Epidermal melanocyte (primary cell): ENCODE measurements around the gene SENP2.
"Not testable (repeated sequence)": the region's sequence is repeated elsewhere in the genome, so short reads cannot be mapped to it uniquely, and the experiment has no call there.

Source experiments
- DNase-seq: peaks from one replicate; pipeline ENCODE4 v3.0.0; 2011; ENCODE audit warnings: low spot score; ENCODE audit not compliant: insufficient read length

The SENP2 gene

DNA sequence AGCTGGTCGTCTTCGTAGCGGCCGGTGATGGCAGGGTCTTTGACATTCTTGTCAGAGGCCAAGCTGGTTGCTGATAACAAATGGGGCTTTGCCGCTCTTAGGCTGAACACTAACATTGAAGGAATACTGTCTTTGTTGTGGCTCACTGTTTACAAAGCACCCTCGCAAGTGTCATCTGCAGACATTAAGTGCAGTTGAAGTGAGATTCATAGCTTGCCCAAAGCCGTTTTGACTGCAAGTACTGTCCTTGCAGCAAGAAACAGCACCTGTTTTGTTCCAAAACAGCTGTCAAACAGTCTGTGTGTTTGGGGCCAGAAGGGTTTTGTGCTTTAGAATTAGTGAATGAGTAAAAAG, 568 bp downstream of the SENP2 start:
- no peak for DNase-seq

DNA sequence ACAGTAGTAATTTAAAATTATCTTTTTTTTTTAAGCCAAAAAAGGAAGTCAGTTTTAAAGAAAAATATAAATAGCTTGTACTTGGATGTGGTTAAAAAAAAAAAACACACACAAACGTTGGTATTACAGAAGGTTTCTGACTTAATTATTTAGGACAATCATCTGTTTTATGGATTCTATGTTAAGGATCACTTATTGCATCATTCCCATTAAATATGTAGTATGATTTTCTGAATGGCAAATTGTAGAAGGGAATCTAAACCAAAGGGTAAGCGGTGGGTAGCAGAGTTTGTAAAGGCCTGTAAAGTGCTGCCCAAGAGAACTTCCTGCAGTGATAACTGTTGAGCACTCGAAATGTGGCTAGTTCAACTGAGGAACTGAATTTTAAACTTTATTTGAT, 8.0 kb downstream of the SENP2 start:
- DNase-seq, result no peak

DNA sequence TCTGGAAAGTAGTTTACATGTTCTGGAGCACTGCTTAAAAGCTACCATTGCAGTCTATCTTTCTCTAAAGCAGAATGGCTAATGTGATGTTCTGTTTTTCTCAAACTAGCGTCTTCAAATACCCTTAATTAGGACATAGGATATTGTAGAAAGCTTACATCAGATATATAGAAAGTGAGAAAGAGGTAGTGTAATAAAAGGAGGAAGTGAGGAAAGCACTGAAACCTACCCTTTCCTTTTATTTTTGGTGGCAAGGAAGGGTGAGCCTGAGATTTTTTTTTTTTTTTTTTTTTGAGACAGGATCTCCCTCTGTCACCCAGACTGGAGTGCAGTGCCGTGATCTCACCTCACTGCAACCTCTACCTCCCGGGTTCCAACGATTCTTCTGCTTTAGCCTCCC, 9.4 kb downstream of the SENP2 start:
- no peak for DNase-seq

DNA sequence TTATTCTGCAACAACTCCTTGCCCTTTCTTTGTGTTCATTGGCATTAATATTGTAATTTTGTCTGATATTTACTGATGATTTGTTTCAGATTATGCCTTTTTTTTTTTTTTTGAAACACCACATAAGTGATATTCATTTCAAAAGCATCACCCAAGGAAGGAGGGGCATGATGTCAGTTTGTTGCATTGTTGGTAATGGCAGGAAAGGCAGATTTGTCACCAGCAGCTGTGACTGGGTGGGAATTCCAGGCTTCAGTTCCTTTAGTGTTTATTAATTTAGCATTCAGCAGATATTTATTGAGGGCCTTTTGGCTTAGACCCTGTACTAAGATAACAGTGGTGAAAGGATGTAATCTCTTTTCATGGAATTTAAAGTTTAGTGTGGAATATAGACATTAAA, 19.5 kb downstream of the SENP2 start:
- no peak for DNase-seq

DNA sequence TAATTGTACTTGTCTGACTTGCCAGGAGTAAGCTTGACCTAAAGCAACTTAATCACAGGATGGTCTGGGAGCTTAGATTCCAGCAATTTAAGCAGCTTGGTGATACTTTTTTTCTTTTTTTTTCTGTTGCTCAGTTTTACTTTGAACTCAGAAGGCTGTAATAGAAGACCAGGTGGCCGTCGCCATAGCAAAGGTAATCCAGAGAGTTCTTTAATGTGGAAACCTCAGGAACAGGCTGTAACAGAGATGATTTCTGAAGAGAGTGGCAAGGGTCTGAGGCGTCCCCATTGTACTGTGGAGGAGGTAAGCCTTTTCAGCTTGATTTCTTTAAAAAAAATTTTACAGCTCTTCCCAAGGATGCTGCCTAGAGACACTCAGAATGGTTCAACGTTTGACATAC, 20.1 kb downstream of the SENP2 start:
- no peak for DNase-seq

DNA sequence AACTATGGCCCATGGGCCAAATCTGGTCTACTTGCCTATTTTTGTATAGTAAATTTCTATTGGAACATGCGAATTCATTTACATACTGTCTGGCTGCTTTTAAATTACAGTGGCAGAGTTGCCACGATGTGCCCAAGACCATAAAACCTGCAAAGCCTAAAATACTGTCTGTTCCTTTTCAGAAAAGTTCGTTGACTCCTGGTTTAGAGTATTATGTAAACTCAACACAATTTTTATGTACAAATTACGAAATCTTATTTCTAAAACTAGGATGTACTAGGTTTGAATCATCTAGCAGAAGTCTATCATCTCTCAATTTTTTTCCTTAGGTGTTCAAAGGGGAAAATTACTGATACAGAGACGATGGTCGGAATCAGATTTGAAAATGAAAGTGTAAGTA, 26.9 kb downstream of the SENP2 start:
- no peak for DNase-seq

DNA sequence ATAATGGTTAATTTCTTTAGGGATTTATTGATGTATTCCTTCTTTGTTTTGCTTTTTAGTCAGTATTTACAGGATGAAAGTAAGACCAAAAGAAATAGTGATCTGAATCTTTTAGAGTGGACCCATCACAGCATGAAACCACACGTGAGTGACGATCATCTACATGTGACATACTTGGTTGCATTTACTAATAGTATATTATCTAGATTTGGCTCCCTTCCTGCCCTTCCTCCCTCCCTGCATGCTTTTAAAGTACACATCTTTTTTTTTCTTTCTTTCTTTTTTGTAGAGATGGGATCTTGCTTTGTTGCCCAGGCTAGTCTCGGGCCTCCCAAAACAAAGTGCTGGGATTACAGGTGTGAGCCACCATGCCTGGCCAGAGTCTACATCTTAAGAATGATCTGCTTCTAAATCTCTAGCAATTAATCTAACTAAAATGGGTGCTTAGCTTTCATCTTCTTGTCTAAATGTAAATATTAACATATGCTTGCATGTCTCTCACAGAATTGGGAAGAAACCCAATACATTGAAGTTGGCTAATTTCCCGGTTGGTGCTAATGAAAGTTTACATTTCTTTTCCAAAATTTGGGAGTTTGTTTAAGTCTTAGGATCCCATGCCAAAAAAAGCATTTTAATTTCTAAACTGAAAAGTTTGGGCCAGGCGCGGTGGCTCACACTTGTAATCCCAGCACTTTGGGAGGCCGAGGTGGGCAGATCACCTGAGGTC, 38.0 kb downstream of the SENP2 start:
- DNase-seq, result no peak

DNA sequence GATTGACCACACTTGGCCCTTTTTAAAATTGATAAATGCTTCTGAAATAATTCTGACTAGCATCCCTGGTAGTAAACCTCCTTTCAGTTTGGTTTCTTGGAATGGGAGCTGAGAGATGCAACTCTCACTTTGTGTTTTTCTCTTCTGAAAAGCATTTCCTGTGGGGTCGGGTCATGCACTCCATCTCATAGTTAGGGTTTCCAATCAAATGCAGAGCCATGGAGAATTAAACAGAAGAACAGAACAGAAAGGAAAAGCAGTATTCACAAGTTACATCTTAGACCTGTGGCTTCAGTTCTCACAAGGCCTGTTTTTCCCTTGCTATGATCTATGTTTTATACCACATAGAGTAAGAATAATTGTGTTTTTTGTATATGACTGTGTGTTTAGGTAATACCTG, 39.7 kb downstream of the SENP2 start:
- DNase-seq, result no peak

DNA sequence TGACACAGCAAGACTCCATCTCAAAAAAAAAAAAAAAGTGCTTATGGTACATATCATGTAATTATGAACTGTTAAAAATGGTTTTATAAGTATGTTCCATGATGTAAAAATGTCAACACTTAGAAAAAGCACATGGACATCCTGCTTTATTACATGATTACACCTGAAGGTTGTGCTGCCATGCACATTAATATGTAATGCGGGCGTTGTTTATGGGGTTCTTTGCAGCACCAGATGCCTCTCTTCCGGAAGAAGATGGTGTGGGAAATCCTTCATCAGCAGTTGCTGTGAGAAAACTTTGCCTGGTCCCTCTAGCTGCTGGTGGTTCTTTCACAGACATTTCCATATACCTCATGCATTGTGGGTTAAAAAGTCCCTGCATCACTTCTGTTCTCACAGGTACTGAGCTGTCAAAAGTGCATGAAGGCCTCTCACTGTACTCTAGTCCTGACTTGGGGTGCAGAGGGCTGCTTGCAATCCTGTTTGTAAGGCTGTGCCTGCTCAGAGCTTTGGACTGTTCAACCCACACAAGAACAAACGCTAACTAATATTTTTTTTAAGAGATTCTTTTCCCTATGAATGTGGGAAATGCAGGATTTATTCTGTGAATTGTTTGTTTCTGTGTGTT, 43.6 kb downstream of the SENP2 start:
- DNase-seq, result no peak

DNA sequence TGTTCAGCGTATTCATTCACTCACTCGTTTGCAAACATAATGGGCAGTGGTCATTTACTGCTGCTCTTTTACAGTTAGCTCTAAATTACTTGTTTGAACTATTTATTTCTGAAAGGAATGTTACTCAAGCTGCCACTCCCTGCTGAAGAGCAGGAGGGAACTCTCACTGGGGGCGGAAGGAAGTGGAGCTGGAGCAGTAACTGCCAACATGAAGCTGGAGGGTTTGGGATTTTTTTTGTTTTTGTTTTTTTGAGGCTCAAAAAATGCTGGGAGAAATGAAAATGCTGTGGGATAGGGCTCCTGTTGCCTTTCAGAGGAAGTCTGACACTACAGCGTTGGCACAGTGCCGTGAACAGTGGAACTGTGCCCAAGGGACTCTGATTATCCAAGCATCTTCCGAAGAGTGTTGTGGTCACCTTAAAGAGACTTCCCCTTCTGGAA, 44.1 kb downstream of the SENP2 start:
- DNase-seq, result no peak

DNA sequence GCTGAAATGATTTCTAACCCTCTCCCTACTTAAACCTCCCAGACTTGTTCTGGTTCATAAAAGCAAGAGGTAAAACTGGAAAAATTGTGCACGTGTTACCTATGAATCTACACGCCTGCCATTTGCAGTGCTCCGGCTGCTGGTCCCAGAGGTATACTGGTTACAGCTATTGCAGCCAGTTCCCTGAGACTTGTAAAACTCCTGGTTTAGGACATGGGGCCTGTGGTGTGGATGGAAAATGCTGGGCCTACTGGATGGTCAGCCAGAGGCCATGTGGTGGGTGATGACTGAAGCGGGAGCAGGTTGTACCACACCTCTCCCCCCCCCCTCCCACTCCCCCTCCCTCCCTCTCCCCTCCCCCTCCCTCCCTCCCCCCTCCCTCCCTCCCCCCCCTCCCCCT, 45.0 kb downstream of the SENP2 start:
- DNase-seq, result no peak

DNA sequence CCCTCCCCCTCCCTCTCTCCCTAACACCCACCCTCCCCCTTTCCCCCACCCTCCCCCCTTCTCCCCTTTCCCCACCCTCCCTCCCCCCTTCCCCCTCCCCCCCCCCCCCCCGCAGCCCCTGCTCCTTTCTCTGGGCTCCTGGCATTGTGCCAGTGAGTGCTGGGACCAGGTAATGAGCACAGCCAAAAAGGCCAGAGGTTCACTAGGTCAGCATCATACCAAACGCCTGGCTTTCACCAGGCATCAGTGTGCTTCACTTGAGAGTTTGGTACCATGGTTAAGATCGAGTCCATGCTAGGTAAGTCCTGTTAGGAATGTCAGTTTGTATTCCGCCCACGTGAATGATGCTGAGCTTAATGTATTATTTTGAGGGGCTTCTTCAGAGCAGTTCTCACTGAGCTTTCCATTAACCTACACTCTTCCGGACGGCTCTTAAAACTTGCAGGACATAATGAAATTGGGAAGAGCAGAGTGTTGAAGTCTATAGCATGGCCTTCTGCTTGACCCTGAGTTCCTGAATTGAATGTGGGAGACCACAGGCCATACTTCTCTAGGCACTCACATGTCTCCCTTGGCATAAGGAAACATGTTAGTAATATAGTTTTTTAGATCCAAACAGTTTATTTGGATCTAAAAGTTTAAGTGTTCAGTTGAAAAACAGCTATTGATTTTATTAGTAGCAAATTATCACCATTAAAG, 45.6 kb downstream of the SENP2 start:
- DNase-seq, result no peak

DNA sequence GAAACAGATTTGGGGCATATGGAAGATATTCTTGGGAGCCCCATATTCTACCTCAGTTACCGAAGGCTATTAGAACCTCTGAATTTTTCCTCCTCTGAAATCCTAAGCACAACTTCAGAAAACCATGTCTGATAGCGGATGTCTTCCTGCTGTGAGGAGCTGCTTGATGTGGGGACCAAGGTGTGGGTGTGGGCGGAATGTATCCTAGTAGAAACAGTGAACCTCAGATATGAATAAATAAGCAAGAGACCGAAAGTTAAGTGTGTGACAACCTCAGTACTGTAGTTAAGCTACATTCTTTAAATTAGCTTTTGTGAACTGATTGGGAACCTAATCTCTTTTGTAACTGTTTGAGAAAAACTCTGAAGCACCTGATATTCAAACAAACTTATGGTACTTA, 46.9 kb downstream of the SENP2 start:
- DNase-seq, result no peak

DNA sequence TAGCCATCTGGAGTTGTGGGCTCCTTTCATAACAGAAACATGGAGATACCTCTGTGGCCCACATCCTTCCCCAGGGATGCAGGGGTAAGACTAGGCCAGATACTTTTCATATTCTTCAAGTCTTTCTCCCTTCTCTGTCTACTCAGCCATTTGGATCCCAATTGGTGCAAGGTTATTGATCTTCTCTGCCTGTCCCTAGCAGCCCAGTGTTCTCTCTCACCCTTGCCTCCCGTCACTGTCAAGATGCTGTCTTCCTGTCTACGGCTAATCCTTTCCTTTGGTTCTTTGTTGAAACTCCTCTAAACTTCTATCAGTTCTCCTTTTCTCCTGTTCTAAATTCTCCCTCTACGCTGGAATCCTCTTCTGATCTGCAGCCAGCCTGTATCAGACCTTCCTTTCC, 51.3 kb downstream of the SENP2 start:
- DNase-seq, result no peak

DNA sequence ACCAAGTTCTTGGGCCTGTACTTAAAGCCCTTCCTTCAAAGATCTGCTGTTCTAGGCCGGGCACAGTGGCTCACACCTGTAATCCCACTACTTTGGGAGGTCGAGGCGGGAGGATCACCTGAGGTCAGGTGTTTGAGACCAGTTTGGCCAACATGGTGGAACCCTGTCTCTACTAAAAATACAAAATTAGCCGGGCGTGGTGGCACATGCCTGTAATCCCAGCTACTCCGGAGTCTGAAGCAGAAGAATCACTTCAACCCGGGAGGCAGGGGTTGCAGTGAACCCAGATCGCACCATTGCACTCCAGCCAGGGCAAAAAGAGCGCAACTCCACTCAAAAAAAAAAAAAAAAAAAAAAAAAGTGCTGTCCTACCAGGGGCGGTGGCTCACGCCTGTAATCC, 52.6 kb downstream of the SENP2 start:
- DNase-seq, result not testable (repeated sequence)

DNA sequence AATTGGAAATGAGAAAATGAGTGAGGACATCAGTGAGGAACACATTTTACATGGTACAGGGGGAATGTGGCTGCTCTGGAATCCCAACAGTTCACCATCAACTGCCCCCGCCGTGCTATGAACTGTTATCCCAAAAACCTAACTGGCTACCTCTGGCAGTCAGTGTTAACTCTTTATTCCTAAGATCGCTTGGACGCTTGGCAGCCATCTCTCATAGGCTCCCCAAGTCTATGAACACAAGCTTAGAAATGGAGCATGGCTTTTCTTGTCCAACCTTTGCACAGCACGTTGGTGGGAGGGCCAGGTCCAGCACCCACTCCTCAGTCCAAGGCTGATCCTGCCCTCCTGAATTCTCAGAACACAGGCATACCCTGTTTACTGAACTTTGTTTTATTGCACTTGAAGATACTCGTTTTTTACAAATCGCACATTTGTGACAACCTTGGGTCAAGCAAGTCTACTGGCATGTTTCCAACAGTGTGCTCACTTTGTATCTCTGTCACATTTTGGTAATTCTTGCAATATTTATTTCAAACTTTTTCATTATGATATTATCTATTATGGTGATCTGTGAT, 53.6 kb downstream of the SENP2 start:
- DNase-seq, result no peak

DNA sequence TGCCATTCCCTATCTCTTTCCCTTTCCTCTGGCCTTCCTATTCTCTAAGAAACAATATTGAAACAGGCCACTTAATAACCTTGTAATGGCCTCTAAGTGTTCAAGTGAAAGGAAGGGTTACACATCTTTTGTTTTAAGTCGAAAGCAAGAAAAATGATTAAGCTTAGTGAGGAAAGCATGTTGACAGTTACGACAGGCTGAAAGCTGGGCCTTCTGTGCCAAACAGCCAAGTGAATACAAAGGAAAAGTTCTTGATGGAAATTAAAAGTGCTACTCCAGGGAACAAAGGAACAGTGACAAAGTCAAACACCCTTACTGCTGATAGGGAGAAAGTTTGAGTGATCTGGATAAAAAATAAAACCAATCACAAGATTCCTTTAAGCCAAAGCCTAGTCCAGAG, 54.2 kb downstream of the SENP2 start:
- no peak for DNase-seq

DNA sequence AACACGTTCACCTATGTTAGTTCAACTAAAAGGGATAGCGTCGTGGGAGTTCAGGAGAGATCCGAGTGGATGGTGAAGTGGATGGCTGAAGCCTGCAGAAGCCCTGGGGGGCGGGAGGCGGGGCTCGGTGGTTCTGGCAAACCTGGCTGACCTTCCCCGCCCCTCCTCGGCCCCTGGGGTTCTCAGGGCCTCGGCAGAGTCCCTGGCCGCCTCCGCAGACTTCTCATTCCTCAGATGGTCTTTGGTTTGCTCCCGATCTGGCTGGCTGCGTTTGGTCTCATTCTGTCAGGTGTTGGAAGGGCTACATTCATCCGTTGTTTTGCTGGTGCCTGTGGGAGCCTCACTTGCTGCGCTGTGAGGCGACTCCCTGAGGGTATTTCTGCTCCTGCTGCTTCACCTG, 59.1 kb downstream of the SENP2 start:
- DNase-seq, result not testable (repeated sequence)

DNA sequence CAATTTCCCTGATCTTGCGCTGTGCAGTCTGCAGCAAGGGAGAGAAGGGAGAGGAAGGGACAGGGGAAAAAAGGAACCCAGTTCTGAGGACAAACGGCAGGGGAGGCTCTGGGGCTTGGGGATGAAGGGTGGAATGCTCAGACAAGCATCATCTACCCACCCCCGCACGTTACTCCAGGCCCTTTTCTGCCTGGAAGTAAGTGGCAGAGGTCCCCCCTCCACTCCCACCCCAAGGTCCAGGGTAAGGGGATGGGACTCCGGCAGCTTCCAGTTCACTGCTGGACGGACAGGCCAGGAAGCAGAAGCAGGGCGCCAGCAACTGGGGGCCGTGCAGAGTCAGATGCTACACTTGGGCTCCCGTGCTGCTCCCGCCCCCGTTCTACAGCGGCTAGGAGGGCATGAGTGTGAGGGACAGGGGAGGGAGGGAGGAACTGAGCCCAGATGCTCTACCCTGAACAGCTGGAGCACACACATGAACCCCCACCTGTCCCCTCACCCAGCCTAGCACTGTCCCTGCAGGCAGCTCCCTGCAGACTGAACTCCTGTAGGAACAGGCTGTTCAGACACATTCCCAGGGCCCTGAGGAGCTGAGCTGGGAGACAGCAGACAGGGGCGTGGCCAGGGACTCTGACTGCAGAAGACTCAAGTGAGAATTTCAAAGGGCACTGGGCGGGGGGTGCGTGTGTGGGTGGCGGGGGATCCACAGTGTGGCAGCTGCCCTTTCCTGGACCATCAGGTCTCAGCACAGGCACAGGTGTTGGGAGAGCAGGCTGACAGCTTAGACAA, 59.7 kb downstream of the SENP2 start:
- DNase-seq, result no peak

DNA sequence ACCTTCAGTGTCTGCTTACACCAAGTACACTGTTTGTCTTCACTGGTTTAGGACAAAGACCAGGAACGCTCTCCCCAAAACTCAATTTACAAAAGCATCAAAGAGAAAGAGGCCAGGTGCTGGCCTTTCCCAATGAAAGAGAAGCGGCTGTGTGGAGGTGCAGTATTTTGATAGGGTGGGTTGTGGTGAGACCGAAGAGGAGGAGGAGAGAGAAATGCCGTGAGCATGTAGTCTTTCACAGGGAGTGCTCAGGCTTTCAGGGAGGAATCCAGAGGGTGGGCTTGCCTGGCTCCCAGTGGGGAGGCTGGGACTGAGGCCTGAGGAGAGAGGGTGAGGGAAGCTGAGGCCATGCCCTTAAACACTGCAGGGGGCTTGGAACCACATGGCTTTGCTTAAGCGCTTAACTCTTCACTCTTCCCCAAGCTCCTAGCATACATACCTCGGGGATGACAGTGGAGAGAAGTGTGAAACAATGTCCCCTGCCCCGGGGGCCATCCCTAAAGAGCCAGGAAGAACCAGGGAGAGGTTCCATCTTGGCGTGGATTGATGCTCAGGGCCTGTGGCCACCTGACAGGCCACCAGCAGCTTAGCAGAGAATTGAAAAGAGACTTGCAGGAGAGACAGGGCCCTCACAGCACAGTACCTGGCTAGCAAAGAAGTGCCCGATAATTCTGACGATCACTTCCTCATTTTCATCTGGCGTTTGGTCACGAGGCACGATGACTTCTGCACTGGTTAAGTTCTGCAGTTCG, 60.5 kb downstream of the SENP2 start:
- no peak for DNase-seq
